Measurements from ENCODE around the gene PRKG1.

PRKG1 gene

GRCh38 chr10:51074238-51075028 is at the start of gene PRKG1:
Gene PRKG1 (plus strand): TSS chr10:51074487.
- DNase-seq = peak; percentile 9

- no peak for DNase-seq
Measured at GRCh38 chr10:51028420-51028819, 45.9 kb upstream of the PRKG1 start.

- no peak for DNase-seq
Measured at GRCh38 chr10:51029172-51029641, 45.1 kb upstream of the PRKG1 start.

- no peak for DNase-seq
Measured at GRCh38 chr10:51030480-51030879, 43.8 kb upstream of the PRKG1 start.

GRCh38 chr10:51031950-51032349 is 42.3 kb upstream of the PRKG1 start:
- DNase-seq = no peak

GRCh38 chr10:51034769-51035168 is 39.5 kb upstream of the PRKG1 start:
- no peak for DNase-seq

- DNase-seq = no peak
Measured at GRCh38 chr10:51035344-51035743, 38.9 kb upstream of the PRKG1 start.

- no peak for DNase-seq
Measured at GRCh38 chr10:51045871-51046270, 28.4 kb upstream of the PRKG1 start.

GRCh38 chr10:51046654-51047053 is 27.6 kb upstream of the PRKG1 start:
- no peak for DNase-seq

- DNase-seq = no peak
Measured at GRCh38 chr10:51047857-51048256, 26.4 kb upstream of the PRKG1 start.

GRCh38 chr10:51048792-51049191 is 25.5 kb upstream of the PRKG1 start:
- DNase-seq = no peak

GRCh38 chr10:51052163-51052562 is 22.1 kb upstream of the PRKG1 start:
- no peak for DNase-seq

GRCh38 chr10:51057925-51058324 is 16.4 kb upstream of the PRKG1 start:
- no peak for DNase-seq

GRCh38 chr10:51063166-51063565 is 11.1 kb upstream of the PRKG1 start:
- no peak for DNase-seq

GRCh38 chr10:51063659-51064535 is 10.4 kb upstream of the PRKG1 start:
- no peak for DNase-seq

- DNase-seq = no peak
Measured at GRCh38 chr10:51066231-51066630, 8.1 kb upstream of the PRKG1 start.

- DNase-seq = no peak
Measured at GRCh38 chr10:51072210-51072609, 2.1 kb upstream of the PRKG1 start.

- no peak for DNase-seq
Measured at GRCh38 chr10:51072921-51073434, 1.3 kb upstream of the PRKG1 start.

- DNase-seq = peak; percentile 6
Measured at GRCh38 chr10:51073453-51074237, 642 bp upstream of the PRKG1 start.

- no peak for DNase-seq
Measured at GRCh38 chr10:51075043-51075872, 971 bp downstream of the PRKG1 start.

- no peak for DNase-seq
Measured at GRCh38 chr10:51075873-51076229, 1.6 kb downstream of the PRKG1 start.

GRCh38 chr10:51076299-51076841 is 2.1 kb downstream of the PRKG1 start:
- DNase-seq = no peak
